ENCODE measurements around the gene EPHA6. TPM values are rescaled to one million over a fixed set of nuclear protein-coding genes. Genes with fewer than 3 reads are reported as not detected.

Gene EPHA6
- total RNA-seq, 2 experiments from 2014 or later: not detected

- Histone ChIP-seq H3K27ac (ENCODE audit: low read depth in 1 of 2, low read length in 2 of 2) (no peak overlapping the region), H3K9me3 (ENCODE audit: control insufficient read depth in 1 of 2, insufficient read depth in 1 of 2, low read length in 2 of 2) (no peaks in the 10 kb centered on the region), H3K27me3 (ENCODE audit: control insufficient read depth in 1 of 2, insufficient read depth in 2 of 2, low read length in 2 of 2) (no peaks in the 10 kb centered on the region), H3K36me3 (ENCODE audit: insufficient read depth, low read length) (no peaks in the 10 kb centered on the region), H3K4me1 (ENCODE audit: insufficient read depth, low read length) (no peaks in the 10 kb centered on the region), H3K4me3 (ENCODE audit: low read length) (no peak overlapping the region)
- intact Hi-C loops (cut with DNase I, micrococcal nuclease): no loop called here
- ChIA-PET POLR2A (no interaction called here), CTCF (no interaction called here)
- no peak for DNase-seq
- Mint-ChIP-seq H3K9me3 (no peaks in the 10 kb centered on the region), H3K4me1 (ENCODE audit: low read depth) (no peaks in the 10 kb centered on the region), H3K27me3 (peaks cover 6% of the 10 kb centered on the region), H3K27ac (no peak overlapping the region), H3K4me3 (no peak overlapping the region), H3K36me3 (ENCODE audit: low read depth) (no peaks in the 10 kb centered on the region)
- no peak for ATAC-seq (ENCODE audit: poor library complexity)
- TF ChIP-seq CTCF (IDR thresholded peaks at IDR 0.05): no peak
Measured at GRCh38 chr3:97687734-97688133, 873.3 kb downstream of the EPHA6 start.

- Mint-ChIP-seq H3K4me1 (ENCODE audit: low read depth) (no peaks in the 10 kb centered on the region), H3K27ac (no peak overlapping the region), H3K4me3 (no peak overlapping the region), H3K9me3 (no peaks in the 10 kb centered on the region), H3K27me3 (peaks cover 11% of the 10 kb centered on the region), H3K36me3 (ENCODE audit: low read depth) (no peaks in the 10 kb centered on the region)
- TF ChIP-seq CTCF (IDR thresholded peaks at IDR 0.05): no peak
- H3K9me3 ChIP-seq (ENCODE audit: control insufficient read depth in 1 of 2, insufficient read depth in 1 of 2, low read length in 2 of 2): no peaks in the 10 kb centered on the region
- ATAC-seq (ENCODE audit: poor library complexity): no peak
- H3K4me3 ChIP-seq (ENCODE audit: low read length): no peak overlapping the region
- CTCF ChIA-PET: no interaction called here
- H3K27me3 ChIP-seq (ENCODE audit: control insufficient read depth in 1 of 2, insufficient read depth in 2 of 2, low read length in 2 of 2): no peaks in the 10 kb centered on the region
- POLR2A ChIA-PET: no interaction called here
- DNase-seq: no peak
- H3K27ac ChIP-seq (ENCODE audit: low read depth in 1 of 2, low read length in 2 of 2): no peak overlapping the region
- no peaks in the 10 kb centered on the region for H3K36me3 ChIP-seq (ENCODE audit: insufficient read depth, low read length)
- intact Hi-C loops (cut with DNase I, micrococcal nuclease): no loop called here
- no peaks in the 10 kb centered on the region for H3K4me1 ChIP-seq (ENCODE audit: insufficient read depth, low read length)
Measured at GRCh38 chr3:97689111-97689510, 874.7 kb downstream of the EPHA6 start.

GRCh38 chr3:97689962-97690361 lies 875.6 kb downstream of the EPHA6 start:
- no peaks in the 10 kb centered on the region for H3K9me3 Mint-ChIP-seq
- ATAC-seq (ENCODE audit: poor library complexity): no peak
- H3K4me1 Mint-ChIP-seq (ENCODE audit: low read depth): no peaks in the 10 kb centered on the region
- no peak overlapping the region for H3K4me3 Mint-ChIP-seq
- Histone ChIP-seq H3K9me3 (ENCODE audit: control insufficient read depth in 1 of 2, insufficient read depth in 1 of 2, low read length in 2 of 2) (no peaks in the 10 kb centered on the region), H3K4me1 (ENCODE audit: insufficient read depth, low read length) (no peaks in the 10 kb centered on the region), H3K27me3 (ENCODE audit: control insufficient read depth in 1 of 2, insufficient read depth in 2 of 2, low read length in 2 of 2) (no peaks in the 10 kb centered on the region), H3K4me3 (ENCODE audit: low read length) (no peak overlapping the region), H3K27ac (ENCODE audit: low read depth in 1 of 2, low read length in 2 of 2) (no peak overlapping the region), H3K36me3 (ENCODE audit: insufficient read depth, low read length) (no peaks in the 10 kb centered on the region)
- intact Hi-C loops (cut with DNase I, micrococcal nuclease): no loop called here
- ChIA-PET POLR2A (no interaction called here), CTCF (interaction anchor here (0.9 kb wide), 1 partner anchor 29 kb away, joined by 3 read pairs; no protein-coding TSS in a partner anchor)
- peaks cover 11% of the 10 kb centered on the region for H3K27me3 Mint-ChIP-seq
- TF ChIP-seq CTCF (IDR thresholded peaks at IDR 0.05): no peak
- H3K36me3 Mint-ChIP-seq (ENCODE audit: low read depth): no peaks in the 10 kb centered on the region
- no peak overlapping the region for H3K27ac Mint-ChIP-seq
- DNase-seq: no peak
